Embryonic facial prominence (tissue), 1 donor: ENCODE results near the gene DHRS2.

Experiments
- DNase-seq: peaks from one replicate; pipeline ENCODE4 v3.0.0-alpha.2; 2016; ENCODE audit errors: extremely low spot score

DHRS2 gene

GRCh38 chr14:23693252-23693775 lies 57.1 kb downstream of the DHRS2 start:
- no peak for DNase-seq

GRCh38 chr14:23694085-23694948 lies 58.2 kb downstream of the DHRS2 start:
- DNase-seq: no peak
